Activated naive CD4-positive, alpha-beta T cell treated with anti-CD3 and anti-CD28 coated beads, Interleukin-2, amount 50 U/mL, for 16 hours (primary cell): Measurements from ENCODE around the gene SH3TC1.

Source experiments
- DNase-seq: peaks from one replicate; pipeline ENCODE4 v3.0.0-alpha.2; 2020

Gene SH3TC1

DNA sequence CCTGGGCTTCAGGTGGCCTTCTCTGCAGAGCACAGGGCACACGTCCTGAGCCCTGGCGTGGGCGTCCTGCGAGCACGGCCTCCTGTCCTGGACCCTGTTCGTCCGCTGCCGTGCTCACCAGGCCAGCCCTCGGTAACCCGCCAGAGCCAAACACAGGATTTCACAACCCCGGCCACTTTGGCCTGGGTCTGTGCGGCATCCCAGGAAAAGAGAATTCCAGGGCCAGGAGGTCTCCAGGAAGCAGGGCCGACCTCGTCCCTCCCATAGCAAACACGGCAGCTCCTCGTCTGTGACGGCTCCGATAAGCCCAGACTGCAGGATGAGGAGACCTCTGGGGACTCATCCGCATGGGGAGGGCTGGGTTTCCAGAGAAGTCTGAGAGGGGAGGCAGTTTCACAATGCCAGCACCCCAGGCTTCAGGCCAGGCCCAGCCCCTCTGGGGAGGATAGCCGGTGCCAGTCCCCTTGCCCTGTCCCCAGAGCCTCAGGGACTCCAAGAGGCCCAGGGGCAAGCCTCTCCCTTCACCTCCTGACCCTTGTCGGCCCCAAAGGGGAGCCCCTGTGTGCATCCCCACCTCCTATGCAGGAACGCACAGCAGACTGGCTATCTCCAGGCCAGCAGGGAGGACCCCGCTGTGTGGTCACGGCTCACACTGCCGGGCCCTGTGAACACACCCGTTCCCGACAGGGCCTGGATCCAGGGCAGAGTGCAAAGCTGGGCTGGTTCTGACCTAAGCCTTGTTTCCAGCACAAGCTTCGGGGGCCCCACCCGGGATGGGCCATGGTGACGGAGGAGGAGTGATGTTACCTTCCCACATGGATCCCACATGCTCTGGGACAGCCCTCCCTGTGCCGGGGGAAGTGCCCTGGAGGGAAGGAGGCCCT is 48.2 kb downstream of the SH3TC1 start:
- DNase-seq, result no peak

DNA sequence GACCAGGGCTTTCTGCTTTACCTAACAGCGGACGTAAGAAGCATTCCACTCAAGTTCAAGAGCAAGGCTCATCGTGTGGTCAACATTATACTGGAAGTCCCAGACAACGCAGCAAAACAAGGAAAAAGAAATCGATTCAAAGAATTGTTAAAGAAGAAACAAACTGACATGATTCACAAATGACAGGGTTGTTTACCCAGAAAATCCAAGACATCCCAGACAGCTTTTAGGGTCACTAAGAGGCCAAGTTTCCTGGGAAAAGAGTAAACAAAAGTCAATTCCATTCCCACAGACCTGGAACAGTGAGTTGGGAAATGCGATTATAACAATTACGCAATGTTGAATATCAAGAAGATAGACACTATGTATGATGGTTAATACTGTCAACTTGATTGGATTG is 49.0 kb downstream of the SH3TC1 start:
- no peak for DNase-seq

DNA sequence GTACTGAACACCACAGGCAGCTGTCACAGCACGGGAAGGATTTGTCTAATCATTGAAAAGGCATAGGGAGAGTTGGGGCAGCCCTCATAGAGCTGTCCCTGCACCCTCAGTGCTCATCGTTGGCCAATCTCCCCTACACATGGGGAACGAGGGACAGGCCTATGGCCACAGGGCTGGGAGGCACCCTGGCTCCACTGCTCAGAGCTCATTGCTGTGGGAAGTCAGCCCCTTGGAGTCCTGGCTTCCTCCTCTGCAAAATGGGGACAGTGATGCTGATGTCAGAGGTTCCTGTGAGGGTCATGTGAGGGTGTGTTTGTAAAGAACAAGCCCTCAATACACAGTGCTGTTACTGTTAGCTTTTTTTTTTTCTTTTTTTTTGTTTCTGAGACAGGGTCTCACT is 51.1 kb downstream of the SH3TC1 start:
- no peak for DNase-seq

DNA sequence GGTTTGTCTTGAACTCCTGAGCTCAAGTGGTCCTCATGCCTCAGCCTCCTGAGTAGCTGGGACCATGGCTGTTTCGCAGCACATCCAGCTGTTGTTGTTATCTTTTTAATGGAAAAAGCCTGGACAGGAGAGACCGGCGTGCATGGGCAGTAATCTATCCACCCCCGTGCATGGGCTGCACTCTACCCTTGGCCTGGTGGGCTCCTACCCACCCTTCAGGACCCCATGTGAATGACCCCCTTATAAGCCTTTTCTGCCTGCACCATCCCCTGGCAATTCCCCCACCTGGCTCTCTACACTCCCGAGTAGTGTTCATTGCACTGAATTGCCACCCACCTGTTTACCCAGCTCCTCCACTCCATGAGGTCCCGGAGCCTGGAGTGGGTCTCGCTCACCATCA is 51.5 kb downstream of the SH3TC1 start:
- DNase-seq, result no peak

- no peak for DNase-seq
These were observed 52.2 kb downstream of the SH3TC1 start for GRCh38 chr4:8251110-8251883.

DNA sequence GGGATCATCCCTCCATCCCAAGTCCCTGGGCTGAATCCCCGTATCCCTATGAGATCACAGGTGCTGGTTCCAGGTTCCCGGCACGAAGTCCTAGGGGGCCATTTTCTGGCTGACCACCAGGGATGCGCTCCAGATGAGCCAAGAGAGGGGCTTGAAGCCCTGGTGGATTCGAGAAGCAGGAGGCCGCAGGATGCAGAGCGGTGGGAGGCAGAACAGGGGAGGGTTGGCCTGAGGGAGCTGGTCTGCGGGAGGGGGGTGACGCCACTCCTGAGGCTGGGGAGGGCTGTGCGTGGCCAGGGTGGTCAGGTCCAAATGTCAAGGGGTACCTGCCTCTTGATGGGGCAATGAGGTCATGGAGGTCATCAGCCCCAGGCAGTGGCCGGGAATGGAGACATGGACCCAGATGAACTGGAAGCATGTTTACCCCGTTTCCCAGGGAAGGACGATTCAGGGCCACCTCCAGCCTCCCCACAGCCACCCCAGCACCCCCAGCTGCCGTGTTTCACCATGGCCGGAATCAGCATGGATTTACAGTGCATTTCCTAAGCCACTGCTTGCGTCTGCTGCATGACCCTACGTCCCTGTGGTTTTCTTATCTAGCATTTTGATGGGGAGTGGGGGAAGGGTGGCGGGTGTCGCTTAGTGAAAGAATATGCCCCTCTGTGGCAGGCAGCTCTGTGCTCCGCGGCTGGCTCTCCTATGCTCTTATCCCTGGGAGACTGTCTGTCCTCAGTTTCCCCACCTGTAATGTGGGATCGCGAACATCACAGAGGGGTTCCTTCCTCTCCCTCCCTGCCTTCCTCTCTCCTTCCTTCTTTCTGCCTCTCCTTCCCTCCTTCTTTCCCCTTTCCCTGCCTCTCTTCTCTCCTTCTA is 53.4 kb downstream of the SH3TC1 start:
- no peak for DNase-seq

GRCh38 chr4:8254076-8254475 is 55.0 kb downstream of the SH3TC1 start:
- DNase-seq, result no peak

DNA sequence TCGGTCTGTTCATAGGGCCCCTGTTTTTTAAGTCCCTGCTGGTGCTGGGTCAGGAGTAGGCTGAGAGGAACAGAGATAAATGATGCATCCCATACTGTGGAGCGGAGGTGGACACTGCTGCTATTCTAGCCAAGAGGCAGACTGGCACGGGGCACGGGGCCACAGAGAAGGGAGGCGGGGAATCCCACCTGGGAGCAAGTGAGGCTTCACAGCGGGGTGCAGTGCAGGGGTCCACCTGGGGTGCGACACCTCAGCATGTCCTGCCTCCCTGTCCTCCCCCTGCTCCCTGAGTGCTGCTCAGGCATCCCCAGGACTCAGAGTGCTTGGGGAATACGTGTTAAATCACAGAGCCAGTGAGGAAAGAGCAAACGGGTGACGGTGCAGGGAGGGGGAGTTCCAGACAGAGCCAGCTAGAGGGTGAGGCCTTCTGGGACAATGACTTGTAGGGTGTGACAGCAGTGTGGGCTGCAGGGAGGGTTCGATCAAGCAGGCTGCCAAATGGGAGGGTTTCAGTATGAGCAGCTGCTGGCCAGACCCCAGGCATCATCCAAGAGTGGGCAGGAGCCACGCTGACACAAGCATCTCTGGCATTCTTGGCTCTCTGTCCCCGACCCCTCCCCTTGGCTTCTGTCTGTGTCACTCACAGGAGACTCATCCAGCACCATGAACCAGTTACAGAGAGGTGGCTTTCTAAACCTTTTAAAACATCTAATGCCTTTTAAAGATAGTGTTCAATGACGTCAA is 56.8 kb downstream of the SH3TC1 start:
- DNase-seq, result no peak

DNA sequence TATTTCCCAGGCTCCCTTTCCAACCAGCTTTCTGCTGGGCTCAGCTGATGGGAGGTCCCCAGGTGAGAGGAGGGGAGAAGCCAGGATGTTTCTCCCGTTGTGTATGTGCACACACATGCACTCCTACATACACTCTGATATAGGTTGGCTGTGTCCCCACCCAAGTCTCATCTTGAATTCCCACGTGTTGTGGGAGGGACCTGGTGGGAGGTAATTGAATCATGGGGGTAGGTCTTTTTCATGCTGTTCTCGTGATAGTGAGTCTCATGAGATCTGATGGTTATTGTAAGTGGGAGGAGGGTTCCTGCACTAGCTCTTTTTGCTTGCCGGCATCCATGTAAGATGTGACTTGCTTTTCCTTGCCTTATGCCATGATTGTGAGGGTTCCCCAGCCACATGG is 58.8 kb downstream of the SH3TC1 start:
- DNase-seq, result no peak

DNA sequence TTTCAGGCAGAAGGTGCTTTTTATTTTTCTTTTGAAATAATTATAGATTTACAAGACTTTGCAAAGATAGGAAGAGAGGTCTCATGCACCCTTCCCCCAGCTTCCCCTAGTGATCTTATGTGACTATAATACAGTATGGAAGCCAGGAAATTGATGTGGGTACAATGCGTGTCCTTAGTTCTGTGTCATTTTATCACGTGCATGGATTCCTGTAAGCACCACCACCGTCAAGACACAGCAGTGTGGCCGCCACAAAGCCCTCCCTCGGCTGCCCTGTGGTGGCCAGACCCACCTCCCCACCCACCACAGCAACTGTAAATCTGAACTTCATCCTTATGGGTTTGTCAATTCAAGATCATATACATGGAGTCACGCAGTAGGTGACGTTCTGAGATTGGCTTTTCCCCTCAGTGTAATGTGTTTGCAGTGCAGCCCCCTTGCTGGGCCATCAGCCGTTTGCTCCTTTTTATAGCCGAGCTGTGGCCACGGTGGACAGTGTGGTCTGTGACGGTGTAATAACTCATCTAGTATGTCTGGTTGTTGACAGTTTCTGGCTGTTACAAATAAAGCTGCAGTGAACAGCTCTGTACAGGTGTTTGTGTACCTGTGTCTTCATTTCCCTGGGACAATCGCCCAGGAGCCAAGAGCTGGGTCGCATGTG is 59.6 kb downstream of the SH3TC1 start:
- DNase-seq, result no peak

GRCh38 chr4:8259743-8260430 is 60.8 kb downstream of the SH3TC1 start:
- DNase-seq, result no peak

DNA sequence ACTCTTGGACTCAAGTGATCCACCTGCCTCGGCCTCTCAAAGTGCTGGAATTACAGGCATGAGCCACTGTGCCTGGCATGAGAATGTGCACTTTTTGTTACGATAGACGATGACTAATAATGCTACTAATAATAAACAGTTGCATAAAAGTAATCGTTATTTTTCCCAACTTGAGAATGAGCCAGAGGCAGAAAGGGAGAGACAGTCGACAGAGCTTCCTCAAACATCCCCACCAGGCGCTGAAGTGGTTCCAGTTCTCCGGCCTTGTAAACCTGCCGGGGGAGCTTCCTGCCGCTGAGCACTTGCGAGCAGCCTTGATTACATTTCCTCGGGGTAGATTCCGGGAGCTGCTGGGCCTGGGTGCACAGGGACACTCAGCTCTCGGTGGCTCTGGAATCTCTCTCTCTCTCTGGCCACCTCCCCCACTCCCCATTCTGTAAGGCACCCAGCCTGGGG is 61.6 kb downstream of the SH3TC1 start:
- DNase-seq, result no peak

DNA sequence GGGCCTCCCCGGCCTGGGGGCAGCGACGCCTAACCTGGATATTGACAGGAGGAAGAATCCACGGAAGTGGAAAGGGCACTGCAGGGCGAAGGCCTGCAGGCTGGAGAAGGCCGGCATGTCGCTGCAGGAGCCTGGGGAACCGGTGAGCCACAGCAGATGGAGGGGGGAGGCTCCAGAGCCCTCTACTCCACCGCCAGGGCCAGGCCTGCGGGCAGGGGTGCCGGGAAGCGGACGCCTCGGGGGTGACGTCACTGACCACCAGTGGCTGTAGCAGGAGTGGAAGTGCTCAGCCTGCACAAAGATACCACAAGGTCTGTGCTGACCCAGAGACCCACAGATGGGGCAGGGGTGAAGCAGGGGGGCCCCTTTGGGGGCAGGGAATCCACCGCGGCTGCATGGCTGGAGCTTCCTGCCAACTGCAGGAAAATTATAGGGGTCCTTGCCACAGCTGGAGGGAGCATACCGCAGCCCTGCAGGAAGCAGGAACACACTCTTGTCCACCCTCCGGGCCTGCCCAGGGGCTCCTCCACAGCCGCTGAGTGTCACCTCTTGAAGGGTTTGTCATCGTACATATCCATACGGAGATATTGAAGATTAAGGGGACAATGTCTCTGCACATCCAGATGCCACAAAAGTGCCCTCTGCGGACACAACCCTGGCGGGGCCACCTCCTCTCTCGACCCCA is 62.9 kb downstream of the SH3TC1 start:
- DNase-seq, result no peak

- DNase-seq, result no peak
These were observed 63.7 kb downstream of the SH3TC1 start for GRCh38 chr4:8262637-8263322.

DNA sequence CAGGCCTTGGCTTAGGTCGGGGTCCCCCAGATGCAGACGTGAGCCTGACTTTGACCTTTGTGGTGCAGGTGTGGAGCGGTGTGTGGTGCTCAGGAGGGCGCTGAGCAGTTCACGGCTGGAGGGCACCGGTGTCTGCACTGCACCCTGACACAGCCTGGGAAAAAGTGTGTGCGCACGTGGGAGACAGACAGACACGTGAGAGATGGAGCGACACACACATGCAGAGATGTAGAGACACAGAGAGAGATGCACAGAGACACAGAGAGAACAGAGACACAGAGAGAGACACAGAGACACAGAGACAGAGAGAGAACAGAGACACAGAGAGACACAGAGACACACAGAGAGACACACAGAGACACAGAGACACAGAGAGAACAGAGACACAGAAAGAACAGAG is 64.3 kb downstream of the SH3TC1 start:
- no peak for DNase-seq

GRCh38 chr4:8264106-8264505 is 65.0 kb downstream of the SH3TC1 start:
- no peak for DNase-seq

GRCh38 chr4:8265171-8265929 is 66.3 kb downstream of the SH3TC1 start:
- DNase-seq, result no peak

- no peak for DNase-seq
These were observed 67.0 kb downstream of the SH3TC1 start for GRCh38 chr4:8266088-8266487.

DNA sequence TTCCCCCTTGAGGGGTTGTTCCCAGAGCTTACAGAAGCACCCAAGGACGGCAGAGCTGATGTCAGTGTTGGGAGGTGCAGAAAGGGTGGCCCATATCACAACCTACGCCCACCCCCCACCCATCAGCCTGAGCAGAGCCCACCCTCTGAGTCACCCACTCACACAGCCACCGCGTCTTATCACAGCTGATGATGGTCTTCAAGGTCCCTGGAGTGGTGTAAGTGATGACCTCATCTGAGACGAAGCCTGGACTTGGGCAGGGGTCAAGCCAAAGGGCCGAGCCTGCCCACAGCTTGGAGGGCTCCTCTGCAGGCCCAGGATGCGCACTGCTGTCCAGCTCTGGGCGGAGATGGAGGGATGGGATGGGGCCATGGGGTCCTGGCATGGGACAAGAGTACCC is 67.4 kb downstream of the SH3TC1 start:
- DNase-seq, result no peak
